Erythroblast (primary cell): Measurements from ENCODE around the gene CWF19L2.
"Not testable (repeated sequence)": the region's sequence is repeated elsewhere in the genome, so short reads cannot be mapped to it uniquely, and the experiment has no call there.

Source experiments
- DNase-seq, 2 experiments: peaks; one replicate each; lab custom pipeline; 2025; lab: John Stamatoyannopoulos, UW
- GATA1 ChIP-seq: IDR thresholded peaks from 2 replicates; pipeline ENCODE4 v1.6.1; 2011; ENCODE audit warnings: low read depth, mild to moderate bottlenecking, control low read depth, low read length, moderate library complexity
- POLR2A ChIP-seq: IDR thresholded peaks from 2 replicates; pipeline ENCODE4 v1.6.1; 2011; ENCODE audit warnings: mild to moderate bottlenecking, low read length

CWF19L2 gene

DNA sequence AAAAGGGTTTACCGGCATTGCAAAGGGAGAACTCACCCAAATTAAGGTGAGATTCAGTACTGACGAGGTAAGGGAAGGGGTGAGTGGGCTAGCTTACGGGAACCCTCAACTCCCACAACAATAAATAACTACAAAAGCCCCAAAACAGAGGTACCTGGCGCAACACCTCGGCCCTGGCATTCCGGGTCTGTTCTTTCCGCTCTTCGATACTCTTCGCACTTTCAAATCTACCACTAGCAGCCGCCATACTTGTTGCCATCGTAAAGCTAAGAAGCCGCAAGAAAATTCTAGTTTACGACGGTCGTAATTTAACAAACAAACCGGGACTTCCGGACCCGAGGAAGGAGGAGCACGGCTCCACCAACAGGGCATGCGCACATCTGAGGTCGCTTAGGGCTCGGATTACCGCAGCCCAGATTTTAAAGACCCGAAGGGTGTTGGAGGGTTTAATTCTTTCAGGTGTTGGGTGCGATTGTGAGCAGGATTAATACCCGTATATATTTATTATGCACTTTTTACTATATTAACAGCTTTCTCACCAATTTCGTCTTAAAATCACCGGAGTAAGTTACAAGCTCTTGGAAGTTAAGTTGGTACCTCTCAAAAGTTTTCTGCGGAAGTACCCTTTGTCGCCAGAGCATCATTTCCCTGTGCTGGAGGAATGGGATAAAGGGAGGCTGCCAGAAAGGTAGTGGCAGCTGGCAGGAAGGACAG is at the start of gene CWF19L2:
Gene CWF19L2, minus strand, starts transcription at position 268 of the 714 bp plus-strand sequence. Its CDS starts 9 bp downstream, at position 259.
- peak; percentile 87 for TF ChIP-seq POLR2A
- TF ChIP-seq GATA1 = no peak
- DNase-seq = peak; percentile 93 to 95

DNA sequence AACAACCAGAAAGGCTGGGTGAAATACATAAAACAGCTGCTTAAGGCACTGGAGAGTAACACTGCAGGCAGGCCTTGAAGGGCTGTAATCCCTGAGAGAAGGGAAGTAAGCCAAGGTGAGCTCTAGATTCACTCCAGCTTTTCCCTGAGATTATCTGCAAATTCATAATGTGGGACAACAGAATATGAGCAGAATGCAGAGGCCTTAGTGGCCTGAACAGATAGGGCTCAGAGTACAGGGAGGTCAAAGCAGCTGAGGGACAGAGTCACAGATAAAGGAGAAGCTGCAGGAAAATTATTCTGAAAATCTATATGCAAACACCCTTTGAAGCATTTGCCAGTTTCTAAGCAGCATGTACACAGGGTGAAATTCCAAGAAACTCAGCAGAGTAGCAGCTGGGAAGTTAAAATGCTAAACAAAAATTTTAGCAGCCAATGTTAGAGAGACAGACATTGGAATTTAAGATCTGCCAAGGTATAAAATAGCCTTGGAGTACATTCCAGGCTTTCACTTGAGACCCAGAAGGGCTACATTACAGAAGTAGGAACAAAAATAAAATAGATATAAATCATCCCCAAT is 48.1 kb upstream of the CWF19L2 start:
- no peak for DNase-seq
- TF ChIP-seq GATA1 (no peak), POLR2A (no peak)

DNA sequence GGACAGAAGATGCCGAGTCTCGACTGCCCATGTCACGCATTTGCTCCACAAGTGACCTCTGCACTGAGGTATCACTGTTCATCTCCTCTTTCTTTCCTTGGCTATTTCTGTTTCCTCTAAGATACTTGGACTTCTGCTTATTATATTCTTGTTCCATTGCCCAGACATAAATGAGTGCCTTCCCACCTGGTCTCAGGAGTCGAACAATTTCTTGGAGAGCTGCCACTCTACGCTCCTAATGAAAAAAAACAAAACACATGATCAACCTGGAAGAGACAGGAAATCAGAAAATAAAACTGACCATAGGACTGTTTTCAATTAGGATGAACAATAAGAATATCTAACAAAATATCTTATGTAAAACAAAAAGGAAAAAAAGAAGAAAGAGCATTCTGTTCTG is 47.4 kb upstream of the CWF19L2 start:
- TF ChIP-seq GATA1 = no peak
- no peak for TF ChIP-seq POLR2A
- DNase-seq = no peak

DNA sequence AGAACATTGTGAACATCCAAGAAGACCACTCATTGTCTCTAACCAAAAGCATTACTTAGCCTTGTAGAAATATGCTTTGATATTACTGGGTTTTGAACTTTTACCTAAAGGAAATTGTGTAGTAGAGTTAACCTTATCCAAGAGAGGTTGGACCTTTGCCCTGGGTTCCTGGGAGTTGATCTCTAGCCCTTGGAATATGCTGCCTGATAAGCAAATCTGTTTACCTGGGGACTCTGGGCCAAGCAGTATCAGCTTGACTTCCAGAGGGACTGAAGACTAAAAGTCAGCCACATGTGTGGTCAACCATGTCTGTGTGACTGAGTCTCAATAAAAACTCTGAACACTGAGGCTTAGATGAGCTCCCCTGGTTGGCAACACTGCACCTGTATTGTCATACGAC is 44.1 kb upstream of the CWF19L2 start:
- TF ChIP-seq GATA1 (no peak), POLR2A (no peak)
- DNase-seq = no peak

DNA sequence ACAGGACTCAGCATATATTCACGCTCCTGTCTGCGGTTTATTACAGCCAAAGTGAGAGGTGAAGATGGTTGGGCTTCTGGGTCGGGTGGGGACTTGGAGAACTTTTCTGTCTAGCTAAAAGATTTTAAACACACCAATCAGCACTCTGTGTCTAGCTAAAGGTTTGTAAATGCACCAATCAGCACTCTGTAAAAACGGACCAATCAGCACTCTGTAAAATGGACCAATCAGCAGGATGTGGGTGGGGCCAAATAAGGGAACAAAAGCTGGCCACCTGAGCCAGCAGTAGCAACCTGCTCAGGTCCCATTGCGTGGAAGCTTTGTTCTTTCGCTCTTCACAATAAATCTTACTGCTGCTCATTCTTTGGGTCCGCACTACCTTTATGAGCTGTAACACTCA is 39.7 kb upstream of the CWF19L2 start:
- DNase-seq = not testable (repeated sequence)

DNA sequence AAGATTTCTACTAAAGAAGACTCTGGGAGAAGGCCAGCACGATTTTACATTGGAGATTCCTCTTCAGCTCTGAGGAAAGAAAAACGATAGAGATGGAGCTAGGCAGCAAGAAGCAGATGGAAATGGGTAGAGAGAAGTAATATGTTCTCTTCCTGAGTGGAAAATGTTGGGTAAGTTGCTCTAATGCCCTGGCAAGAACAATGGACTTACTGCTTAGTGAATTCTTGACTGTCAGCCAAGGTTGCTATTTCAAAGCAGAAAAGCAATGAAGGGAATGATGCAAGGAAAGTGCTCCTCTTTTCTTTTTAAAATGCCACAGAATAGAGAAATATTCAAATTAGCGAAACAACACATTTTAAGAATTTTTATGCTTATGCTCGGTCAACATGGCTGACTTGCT is 38.4 kb upstream of the CWF19L2 start:
- DNase-seq = no peak
- TF ChIP-seq GATA1 = no peak

DNA sequence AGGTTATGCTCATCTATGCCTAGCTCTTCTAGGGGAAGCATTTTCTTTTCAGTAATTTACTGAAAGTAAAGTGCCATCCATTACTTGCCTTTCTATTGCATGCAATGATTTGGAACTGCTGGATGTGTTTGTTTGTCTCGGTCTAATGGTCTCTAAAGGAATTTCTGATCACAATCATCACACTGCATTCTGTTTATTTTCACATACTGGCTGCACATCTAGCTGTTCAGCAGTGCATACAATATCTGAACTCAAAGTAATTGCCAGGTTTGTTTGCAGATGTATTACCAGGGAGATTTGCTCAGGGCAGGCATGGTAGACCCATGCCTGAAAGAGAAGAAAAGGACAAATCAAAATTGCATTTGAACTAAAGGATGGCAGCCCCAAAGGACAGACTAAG is 36.4 kb upstream of the CWF19L2 start:
- no peak for TF ChIP-seq POLR2A
- TF ChIP-seq GATA1 = no peak
- no peak for DNase-seq

DNA sequence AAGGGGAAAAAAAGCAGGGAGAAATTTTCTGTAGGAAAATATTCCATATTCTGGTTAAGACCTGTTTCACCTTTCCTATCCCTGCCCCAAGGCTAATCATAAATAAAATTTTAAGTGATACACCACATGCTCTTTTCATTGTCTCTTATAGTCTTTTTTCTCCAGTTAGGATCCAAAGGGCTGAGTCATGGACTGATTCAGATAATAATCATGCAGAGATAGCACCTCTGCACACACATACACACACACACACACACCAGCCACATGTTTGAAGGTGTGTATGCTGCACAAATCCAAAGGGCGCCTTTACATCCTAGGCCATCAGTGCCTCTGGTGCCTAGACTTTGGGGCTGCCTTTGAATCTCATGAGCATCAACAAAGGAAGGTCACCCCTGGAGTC is 35.5 kb upstream of the CWF19L2 start:
- no peak for DNase-seq
- no peak for TF ChIP-seq GATA1
- TF ChIP-seq POLR2A = no peak

DNA sequence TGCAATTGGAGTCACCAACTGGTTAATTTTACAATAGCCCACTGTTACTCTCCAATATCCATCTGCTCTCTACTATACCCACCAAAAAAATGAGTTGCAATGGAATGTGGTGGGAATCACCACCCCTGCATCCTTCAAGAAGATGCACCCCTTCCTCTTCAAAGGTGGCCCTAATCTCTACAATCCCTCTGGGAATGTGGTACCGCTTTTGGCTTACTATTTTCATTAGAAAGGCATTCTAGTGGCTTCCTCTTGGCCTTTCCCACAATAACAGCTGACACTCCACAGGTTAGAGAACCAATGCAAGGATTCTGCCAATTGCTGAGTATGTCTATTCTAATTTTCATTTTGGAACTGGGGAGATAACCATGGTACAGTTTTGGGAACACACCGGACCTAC is 33.2 kb upstream of the CWF19L2 start:
- TF ChIP-seq GATA1 = no peak
- DNase-seq = no peak

DNA sequence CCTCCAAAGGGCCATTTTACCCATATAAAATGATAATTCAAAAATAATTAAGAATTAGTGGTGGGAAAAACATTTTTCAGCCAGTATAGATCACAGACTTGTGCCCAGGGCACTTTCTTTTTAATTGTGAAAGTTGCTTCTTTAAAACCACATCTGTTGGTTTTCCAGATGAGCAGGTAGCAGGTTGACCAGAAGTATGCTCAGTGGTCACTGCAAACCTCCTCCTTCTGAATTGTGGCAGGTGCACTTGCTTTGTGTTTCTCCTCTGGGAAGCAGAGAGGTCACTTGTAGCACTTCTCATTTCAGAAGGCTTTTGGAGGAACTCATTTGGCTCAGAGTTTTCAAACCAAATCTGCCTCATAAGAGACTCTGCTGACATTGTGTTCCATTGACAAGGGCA is 24.6 kb upstream of the CWF19L2 start:
- TF ChIP-seq POLR2A = no peak
- TF ChIP-seq GATA1 = no peak
- no peak for DNase-seq

DNA sequence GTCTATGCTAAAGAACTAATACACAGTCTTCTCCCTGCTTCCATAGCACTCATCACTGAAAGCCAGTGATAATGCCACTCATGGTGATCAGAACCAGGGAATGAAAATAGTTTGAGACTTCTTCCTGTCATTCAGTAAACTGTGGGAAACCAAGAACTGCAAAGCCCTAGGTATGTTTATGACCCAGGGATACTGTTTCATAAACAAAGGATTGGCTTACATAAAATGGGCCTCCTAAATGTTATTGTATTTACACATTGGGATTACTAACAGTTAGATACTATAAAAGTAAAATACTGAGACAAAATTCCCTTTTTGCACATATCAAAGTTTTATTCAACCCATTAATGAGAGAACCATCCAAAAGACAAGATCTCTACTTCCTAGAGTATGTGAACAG is 21.3 kb upstream of the CWF19L2 start:
- no peak for DNase-seq
- TF ChIP-seq GATA1 (no peak), POLR2A (no peak)

DNA sequence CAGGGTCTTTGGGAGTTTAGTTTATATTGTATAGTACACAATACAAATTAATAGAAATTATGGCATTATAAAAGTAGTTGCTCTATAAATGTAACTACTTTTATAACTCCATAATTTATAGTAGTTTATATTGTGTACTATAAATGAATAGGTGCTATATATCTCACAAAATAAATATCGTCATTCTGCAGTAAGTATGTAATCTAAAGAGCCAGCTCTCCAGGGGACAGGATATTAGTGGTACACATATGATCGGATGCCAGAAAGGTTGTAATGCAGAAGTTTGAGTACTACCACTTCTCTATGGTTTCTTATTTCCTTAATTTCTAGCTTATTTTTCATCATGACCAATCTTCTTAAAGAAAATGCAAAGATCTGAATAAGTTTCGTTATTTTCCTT is 20.2 kb upstream of the CWF19L2 start:
- no peak for DNase-seq
- TF ChIP-seq GATA1 (no peak), POLR2A (no peak)

DNA sequence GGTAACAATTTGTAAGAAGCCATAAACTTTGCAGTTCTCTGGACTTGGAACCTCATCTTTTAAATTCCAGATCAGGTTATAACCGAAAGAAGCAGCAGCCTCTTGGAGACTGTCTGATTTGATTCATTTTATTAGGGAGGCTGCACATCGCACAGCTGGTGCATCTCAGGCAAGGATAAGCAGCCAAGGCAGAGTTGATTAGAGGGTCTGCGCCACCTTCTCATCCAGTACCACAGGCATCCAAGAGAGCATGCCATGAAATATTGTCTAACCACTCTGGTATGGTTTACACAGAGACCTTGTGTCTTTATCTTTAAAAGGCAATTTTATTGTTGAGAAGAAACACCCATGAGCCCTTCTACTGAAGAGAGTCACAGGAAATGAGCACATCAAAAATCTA is 16.2 kb upstream of the CWF19L2 start:
- DNase-seq = no peak
- TF ChIP-seq GATA1 (no peak), POLR2A (no peak)

DNA sequence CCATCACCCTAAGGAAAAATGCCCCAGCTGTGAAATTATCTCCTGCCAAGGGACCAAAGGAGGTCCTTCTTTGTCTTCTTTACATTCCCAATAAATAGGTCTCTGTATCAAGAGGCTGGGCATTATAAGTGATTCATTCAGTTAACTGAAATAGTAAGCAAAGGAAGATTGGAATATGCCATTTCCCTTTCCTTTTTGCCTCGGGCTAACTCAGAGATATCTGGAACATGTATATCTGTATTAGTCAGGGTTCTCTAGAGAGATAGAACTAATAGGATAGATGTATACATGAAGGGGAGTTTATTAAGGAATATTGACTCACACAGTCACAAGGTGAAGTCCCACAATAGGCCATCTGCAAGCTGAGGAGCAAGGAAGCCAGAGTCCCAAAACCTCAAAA is 15.3 kb upstream of the CWF19L2 start:
- DNase-seq = no peak
- TF ChIP-seq POLR2A (no peak), GATA1 (no peak)

DNA sequence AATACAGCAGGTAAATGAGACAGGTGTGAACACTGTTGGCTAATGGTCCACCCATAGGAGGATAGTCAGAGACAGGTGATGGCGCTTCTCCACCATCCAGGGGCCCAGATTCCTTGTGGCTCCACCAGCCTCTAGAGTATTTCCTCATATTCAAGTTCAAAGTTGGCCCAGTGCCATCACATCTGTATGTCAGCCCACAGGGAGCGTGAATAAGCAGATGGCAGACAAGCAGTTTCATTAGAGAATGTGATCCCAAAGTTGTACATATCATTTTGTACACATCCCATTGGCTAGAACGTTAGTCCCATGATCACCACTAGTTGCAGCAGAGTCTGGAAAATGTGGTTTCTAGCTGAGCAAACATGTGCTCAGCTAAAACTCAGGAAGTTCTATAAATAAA is 11.0 kb upstream of the CWF19L2 start:
- peak; percentile 3 to 13 for DNase-seq
- TF ChIP-seq GATA1 (no peak), POLR2A (no peak)

DNA sequence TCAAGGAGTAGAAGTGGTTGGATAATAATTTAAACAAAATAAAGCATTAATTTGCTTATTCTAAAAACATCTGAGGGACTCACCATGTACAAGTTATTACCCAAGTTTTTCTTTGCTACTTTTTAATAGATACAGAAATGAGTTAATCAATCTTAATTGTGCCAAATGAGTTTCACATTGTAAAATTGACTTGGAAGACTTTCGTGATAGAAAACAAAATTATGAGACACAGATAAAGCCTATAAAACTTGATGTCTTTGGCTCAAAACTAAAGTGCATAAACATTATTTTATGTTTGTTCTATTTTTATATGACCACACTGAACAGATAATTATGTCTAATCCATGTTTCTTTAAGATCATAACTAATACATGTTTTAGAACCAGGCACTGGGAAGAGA is 10.1 kb upstream of the CWF19L2 start:
- TF ChIP-seq GATA1 (no peak), POLR2A (no peak)
- DNase-seq = no peak

DNA sequence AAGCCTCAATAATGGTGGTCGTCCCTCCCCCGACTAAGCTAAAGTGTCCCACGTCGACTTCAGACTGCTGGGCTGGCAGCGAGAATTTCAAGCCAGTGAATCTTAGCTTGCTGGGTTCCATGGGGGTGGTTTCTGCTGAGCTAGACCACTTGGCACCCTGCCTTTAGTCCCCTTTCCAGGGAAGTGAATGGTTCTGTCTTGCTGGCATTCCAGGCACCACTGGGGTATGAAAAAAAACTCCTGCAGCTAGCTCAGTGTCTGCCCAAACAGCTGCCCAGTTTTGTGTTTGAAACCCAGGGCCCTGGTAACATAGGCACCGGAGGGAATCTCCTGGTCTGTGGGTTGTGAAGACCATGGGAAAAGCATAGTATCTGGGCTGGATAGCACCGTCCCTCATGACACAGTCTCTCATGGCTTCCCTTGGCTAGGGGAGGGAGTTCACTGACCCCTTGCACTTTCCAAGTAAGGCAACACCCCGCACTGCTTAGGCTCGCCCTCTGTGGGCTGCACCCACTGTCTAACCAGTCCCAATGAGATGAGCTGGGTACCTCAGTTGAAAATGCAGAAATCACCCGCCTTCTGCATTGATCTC is 8.7 kb upstream of the CWF19L2 start:
- not testable (repeated sequence) for DNase-seq
